MV-4-11 (cell line): ENCODE results near the gene CCSER1.
A peak's percentile ranks its signal among the peaks of the same experiment; 100 is the strongest.
"Not testable (repeated sequence)": the region's sequence is repeated elsewhere in the genome, so short reads cannot be mapped to it uniquely, and the experiment has no call there.

Experiments used
- DNase-seq: peaks from one replicate; lab custom pipeline; 2025; lab: John Stamatoyannopoulos, UW

The CCSER1 gene

DNA sequence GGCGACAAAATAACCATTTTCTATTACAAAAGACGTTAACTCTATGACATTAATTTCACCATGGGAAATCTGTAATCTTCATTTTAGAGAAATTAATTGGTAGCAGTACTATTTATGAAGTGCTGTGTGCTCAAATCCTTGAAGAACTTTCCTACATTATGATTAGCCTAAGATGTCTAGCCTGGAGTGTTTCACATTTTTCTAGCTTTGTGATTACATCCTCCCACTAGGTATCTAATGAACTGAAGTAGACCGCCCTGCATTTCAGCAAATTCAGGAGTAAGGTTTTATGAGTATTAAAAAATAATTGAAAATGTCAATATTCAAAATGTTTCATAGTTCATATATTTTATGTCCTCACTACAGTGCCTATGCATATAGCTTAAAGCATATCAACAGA lies 713.1 kb downstream of the CCSER1 start:
- no peak for DNase-seq

- no peak for DNase-seq
Observed at GRCh38 chr4:90840828-90841227, 713.6 kb downstream of the CCSER1 start.

DNA sequence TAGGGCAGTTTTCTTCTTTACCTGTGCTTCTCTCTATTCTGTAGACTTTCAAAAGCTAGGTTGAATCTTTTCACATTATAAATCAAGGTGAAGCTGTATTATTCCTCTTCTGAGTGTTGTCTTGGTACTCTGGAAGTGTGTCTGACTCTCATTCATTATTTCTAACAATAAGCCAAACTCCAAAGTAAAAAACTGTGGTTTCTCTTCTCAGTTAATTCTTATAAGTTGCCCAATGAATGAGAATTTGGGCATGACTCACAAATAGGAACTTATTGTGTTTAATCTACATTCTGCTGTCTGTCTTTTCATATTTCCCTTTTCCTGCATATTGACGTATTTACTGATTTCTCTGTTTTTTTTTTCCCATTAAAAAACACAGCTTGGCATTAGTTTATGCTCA lies 714.5 kb downstream of the CCSER1 start:
- DNase-seq: no peak

DNA sequence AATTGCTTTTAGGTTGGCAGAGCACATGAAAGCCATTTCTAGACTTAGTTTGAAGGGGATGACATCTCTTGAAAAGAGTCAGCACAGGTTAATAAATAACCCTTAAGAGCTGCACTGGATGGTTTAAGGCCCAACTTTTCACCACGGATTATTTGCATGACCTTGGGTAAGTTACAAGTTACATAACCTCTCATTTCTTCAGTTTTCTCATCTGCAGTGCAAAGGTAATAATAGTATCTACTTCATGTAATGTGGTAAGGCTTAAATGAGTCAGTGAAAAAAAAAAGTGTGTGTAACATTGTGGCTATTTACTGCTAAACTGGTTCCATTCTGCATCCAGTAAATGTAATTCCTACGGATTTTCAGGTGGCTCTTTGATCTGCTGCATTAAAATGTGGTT lies 715.8 kb downstream of the CCSER1 start:
- no peak for DNase-seq

- DNase-seq: no peak
Observed at GRCh38 chr4:90844241-90844640, 717.0 kb downstream of the CCSER1 start.

DNA sequence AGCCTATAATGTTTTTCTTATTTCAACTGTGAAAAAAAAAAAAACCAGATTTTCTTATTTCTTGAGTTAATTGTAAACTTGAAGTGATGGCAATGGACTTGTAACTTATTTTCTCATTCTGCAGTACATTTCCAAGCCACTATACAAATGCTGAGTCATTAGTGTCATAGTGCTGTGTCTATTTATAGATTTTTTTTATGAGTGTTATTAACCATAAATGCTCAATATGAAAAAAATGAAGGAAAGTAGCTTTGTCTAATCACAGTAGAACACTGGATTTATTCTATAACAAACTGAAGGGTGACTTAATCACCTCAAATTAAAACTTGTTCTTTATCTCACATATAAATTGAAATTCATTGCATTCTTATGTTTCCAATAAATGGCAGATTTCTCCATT lies 718.6 kb downstream of the CCSER1 start:
- no peak for DNase-seq

DNA sequence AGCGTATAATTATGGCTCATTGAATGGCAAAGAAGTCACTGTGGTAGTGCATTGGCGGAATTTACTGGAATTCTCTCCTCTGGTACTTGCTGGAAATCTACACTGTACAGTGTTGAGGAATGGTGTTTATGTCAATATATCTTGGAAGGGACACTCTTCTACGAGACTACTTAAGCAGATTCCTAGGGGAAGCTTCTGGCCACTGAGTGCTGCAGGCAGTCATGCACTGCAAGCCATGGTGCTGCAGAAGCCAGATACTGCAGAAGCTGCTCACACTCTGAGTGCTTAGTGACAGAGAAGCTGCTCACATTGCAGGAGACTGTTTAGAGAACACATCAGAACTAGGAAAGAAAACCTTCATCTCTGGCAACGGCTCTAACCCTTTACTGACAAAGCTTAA lies 725.0 kb downstream of the CCSER1 start:
- DNase-seq: no peak

- DNase-seq: no peak
Observed at GRCh38 chr4:90855111-90855510, 727.9 kb downstream of the CCSER1 start.

DNA sequence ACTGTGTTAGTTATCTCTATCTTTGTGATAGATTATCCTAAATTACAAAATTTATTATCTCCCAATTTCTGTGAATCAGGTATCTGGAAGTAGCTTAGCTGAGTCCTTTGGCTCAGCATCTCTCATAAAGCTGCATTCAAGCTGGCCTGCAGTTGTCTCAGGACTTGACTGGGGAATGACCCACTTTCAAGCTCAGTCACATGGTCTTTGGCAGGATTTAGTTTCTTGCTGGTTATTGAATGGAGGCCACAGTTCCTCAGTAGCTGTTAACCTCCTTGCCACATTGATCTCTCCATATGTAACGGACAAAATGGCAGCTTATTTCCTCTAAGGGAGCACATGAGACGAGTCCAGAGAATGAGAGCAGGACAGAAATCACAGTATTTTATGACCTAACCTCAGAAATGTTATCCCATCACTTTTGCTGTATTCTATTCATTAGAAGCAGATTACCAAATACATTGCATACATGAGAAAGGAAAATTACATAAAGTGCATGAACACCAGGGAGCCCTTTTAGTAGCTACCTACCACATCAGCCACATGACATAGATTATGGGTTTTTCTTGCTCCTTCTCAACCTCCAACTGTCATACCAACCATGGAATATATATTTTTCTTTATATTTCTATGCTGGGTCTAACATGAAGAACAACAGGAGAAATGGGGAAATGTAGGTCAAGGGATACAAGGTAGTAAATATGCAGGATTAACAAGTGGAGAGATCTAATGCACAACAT lies 730.1 kb downstream of the CCSER1 start:
- DNase-seq: no peak

DNA sequence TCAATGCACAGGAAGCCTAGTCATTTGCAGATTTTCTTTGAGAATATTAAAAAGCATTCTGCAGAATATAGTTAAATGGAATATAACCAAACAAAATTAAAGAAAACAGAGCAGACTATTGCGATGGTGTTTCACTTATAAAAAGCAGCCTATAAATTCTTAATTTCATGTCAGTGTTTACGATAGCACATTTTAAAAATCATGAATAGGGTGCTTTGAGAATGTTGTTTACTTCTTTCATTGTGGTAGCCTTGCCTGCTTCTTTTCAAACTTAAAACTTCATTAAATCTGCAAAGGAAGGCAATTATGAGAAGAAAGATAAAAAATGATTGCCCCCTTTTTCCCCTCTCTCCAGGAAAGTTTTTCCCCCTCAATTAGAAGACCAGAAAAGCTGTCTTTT lies 748.6 kb downstream of the CCSER1 start:
- no peak for DNase-seq

DNA sequence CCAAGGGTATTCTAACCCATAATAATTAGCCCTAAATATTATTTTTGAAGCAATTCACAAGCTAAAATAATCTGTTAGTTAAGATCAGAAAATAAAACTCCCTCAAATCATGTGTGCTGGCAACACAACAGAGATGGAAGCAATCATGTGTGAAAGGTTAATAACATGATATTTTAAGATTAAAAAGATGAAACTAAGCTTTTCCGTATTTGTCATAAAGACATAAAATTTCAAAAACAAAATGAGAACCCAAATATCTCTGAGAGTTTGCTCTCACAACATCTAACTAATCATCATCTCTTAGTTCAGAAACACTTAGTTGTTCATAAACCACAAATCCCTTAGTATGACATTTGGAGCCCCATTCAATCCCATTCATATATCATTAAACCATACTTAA lies 749.1 kb downstream of the CCSER1 start:
- no peak for DNase-seq

- DNase-seq: peak; percentile 0
Observed at GRCh38 chr4:90883519-90883918, 756.3 kb downstream of the CCSER1 start.

DNA sequence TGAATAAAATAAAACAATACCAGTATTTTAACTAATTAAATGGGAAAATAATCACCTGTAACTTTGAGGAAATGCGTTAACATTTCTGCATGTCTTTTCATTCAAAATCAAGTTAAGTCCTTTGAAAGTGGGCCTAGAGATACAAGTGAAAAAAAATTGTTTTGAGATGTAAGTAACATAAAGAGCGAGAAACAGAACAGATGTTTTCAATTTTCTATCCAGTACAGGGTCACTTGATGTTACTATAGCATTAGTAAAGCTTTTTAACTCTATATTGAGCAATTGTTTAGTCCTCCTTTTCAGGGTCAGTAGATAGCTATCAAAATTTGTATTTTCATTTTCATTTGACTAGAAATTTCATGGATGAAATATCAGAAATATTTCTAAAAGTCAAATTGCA lies 761.4 kb downstream of the CCSER1 start:
- DNase-seq: no peak

GRCh38 chr4:90889171-90889570 lies 762.0 kb downstream of the CCSER1 start:
- no peak for DNase-seq

DNA sequence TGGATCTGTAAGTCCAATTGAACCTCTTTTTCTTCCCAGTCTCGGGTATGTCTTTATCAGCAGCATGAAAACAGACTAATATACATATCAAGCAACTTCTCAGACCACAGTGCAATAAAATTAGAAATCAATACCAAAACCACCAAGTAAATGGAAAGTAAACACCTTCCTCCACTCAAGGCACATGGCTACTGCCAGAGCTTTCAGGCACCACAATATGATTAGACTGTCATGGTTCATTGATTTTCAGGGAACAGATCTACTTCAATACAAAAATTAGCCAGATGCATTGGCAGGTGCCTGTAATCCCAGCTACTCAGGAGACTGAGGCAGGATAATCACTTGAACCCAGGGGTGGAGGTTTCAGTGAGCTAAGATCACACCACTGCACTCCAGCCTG lies 776.2 kb downstream of the CCSER1 start:
- DNase-seq: not testable (repeated sequence)

DNA sequence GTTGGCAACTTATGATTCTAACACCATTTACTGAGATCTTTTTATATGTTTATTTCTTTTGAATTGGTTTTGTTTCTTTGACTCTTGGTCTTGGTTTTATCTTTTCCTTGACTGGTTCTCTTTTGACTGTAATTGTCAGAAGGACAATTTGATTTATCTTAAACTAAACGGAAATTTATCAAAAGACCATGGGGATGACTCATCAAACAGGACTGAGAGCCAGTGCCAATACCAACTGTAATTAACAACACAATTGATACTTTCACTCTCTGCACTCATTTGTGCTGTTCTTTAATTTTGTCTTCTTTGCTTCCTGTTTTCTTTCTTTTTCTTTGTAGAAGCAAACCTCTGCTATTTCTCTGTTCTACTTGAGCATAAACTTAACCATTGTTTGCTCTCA lies 776.8 kb downstream of the CCSER1 start:
- DNase-seq: no peak

DNA sequence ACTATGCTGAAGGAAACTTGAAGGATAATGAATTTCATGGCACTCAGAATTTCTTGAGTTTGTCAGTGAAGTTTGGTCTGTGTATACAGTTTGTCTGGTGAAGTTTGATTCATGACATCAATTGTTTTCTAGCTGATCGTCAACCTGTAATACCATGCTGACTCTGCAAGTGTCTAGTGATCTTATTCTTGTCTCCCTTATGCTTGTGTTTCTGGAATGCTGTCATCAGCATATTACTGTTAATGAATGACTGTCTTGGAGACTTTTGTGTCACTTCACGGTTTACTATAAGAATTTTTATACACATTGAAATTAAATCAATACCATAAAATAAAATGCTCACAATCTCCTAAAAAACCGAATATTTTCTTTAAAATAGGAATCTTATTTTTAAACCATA lies 779.0 kb downstream of the CCSER1 start:
- DNase-seq: no peak

GRCh38 chr4:90911724-90912434 lies 784.7 kb downstream of the CCSER1 start:
- DNase-seq: not testable (repeated sequence)

DNA sequence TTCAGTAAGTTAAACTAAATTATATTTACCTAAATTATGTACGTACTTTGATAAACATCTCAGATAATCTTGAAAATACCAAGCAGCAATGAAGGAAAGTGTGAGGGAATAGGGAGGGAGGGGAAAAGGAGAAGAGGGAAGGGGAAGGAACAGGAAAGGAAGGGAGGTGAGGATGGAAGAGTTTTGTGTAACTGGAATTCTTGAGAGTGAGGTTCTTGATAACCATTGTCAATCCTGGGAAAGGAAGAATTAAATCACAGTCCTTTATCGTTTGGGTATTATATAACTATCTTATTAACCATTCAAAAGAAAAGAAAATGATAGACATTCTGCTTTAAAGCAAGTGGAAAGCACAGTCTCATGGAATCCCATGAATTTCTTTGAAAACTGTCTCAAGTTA lies 795.0 kb downstream of the CCSER1 start:
- DNase-seq: no peak

- no peak for DNase-seq
Observed at GRCh38 chr4:90926957-90927356, 799.8 kb downstream of the CCSER1 start.

DNA sequence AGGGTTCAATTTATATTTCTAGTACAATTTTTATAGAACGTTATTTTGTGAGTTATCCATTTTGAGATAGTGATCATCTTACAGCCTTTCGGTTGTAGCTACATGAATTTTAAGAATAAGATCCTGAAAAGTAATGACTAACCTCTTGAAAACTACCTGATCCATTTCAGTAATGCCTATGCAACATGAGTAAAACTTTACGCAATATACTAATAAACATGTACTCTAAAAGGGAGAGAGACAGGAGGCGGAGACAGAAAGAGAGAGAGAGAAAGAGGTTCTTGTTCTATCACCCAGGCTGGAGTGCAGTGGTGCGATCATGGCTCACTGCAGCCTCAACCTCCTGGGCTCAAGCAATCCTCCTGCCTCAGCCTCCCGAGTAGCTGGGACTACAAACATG lies 816.1 kb downstream of the CCSER1 start:
- DNase-seq: no peak

- DNase-seq: no peak
Observed at GRCh38 chr4:90946945-90947344, 819.8 kb downstream of the CCSER1 start.

- no peak for DNase-seq
Observed at GRCh38 chr4:90950385-90950841, 823.2 kb downstream of the CCSER1 start.

- no peak for DNase-seq
Observed at GRCh38 chr4:90951037-90951436, 823.8 kb downstream of the CCSER1 start.
